ENCODE measurements around the gene WDFY2. TPM values are rescaled to one million over a fixed set of nuclear protein-coding genes. Genes with fewer than 3 reads are reported as not detected.
A peak's percentile ranks its signal among the peaks of the same experiment; 100 is the strongest.

WDFY2 gene
- total and polyA plus RNA-seq, 2 of the 13 experiments (the other 11 are each of a cell fraction or from before 2014, with no cell fraction given) = 22.6 to 27.0 TPM

GRCh38 chr13:51584731-51585672 lies 740 bp downstream of the WDFY2 start (continued):
- TF ChIP-seq GABPB1 (CRISPR knock-in tag; IDR thresholded peaks at IDR 0.05) (no peak), ZNF597 (CRISPR knock-in tag; IDR thresholded peaks at IDR 0.05) (no peak), ASH2L (IDR thresholded peaks at IDR 0.05; ENCODE audit: insufficient read length, low read depth, low read length) (peak; percentile 78), POGK (CRISPR knock-in tag; conservative IDR thresholded peaks at IDR 0.05) (no peak; the same call in 1 of the 2 replicates), ZNF563 (CRISPR knock-in tag; IDR thresholded peaks at IDR 0.05) (peak; percentile 76; the same call in 1 of the 2 replicates), ZNF225 (CRISPR knock-in tag; IDR thresholded peaks at IDR 0.05) (peak; percentile 62; the same call in 1 of the 2 replicates), RBFOX2 (IDR thresholded peaks at IDR 0.05; ENCODE audit: low read depth, low read length) (peak; percentile 94), PITX1 (CRISPR knock-in tag; IDR thresholded peaks at IDR 0.05) (peak; percentile 60), DDIT3 (CRISPR knock-in tag; IDR thresholded peaks at IDR 0.05) (no peak), ZNF451 (CRISPR knock-in tag; IDR thresholded peaks at IDR 0.05) (peak; percentile 5; the same call in 1 of the 2 replicates), ZNF331 (CRISPR knock-in tag; IDR thresholded peaks at IDR 0.05) (0 out of 2 replicates have a peak, but pooled peaks have one; percentile 17), ISX (CRISPR knock-in tag; conservative IDR thresholded peaks at IDR 0.05) (0 out of 2 replicates have a peak, but pooled peaks have one; percentile 16), ZNF383 (CRISPR knock-in tag; IDR thresholded peaks at IDR 0.05; ENCODE audit: borderline replicate concordance) (no peak), MTERF4 (CRISPR knock-in tag; IDR thresholded peaks at IDR 0.05) (peak; percentile 71; the same call in 1 of the 2 replicates), ZNF224 (CRISPR knock-in tag; IDR thresholded peaks at IDR 0.05) (0 out of 2 replicates have a peak, but pooled peaks have one; percentile 67), ZNF607 (CRISPR knock-in tag; IDR thresholded peaks at IDR 0.05; ENCODE audit: borderline replicate concordance) (0 out of 2 replicates have a peak, but pooled peaks have one; percentile 7), ZNF230 (CRISPR knock-in tag; IDR thresholded peaks at IDR 0.05) (peak; percentile 62; the same call in 1 of the 2 replicates), SRY (CRISPR knock-in tag; IDR thresholded peaks at IDR 0.05) (0 out of 2 replicates have a peak, but pooled peaks have one; percentile 81), KDM2A (CRISPR knock-in tag; IDR thresholded peaks at IDR 0.05; ENCODE audit: borderline replicate concordance, low read depth) (peak; percentile 48; the same call in 1 of the 2 replicates), DMAP1 (CRISPR knock-in tag; IDR thresholded peaks at IDR 0.05) (peak; percentile 55; the same call in 1 of the 2 replicates), ZBTB46 (CRISPR knock-in tag; IDR thresholded peaks at IDR 0.05; ENCODE audit: borderline replicate concordance) (no peak), ZMYM2 (CRISPR knock-in tag; IDR thresholded peaks at IDR 0.05) (peak; percentile 40; the same call in 1 of the 2 replicates), ZNF777 (CRISPR knock-in tag; IDR thresholded peaks at IDR 0.05) (peak; percentile 94)

Data from HepG2 (cell line).